Panc1 (cell line): ENCODE measurements around the gene ELMO1. TPM values are rescaled to one million over a fixed set of nuclear protein-coding genes. Genes with fewer than 3 reads are reported as not detected.

Experiments used
- ATAC-seq: fragments of 200-7000 bp; cut with Tn5 transposase; 2 replicates; pipeline ENCODE4 v1.9.1; 2020; ENCODE audit warnings: mild to moderate bottlenecking, moderate library complexity
- BruUV-seq: library from RNA; stranded (reverse); fragments of 400-500 nt; replicated peaks from 2 replicates; lab custom pipeline; 2021; lab: Mats Ljungman, UMichigan
- CTCF ChIA-PET: fragments of 300-600 bp; sonication (Branson Sonifier 250); formaldehyde crosslinking; loops from one replicate; lab custom pipeline; 2022; ENCODE audit warnings: antibody characterized with exemption; lab: Charles Lee
- POLR2A ChIA-PET: fragments of 300-600 bp; sonication (Branson Sonifier 250); formaldehyde crosslinking; loops from one replicate; lab custom pipeline; 2022; ENCODE audit warnings: antibody characterized with exemption; lab: Charles Lee
- DNase-seq: peaks from one replicate; pipeline ENCODE4 v3.0.0-alpha.2; 2010; ENCODE audit warnings: low read depth, low spot score
- H3K27ac ChIP-seq: 2 replicates; pipeline ENCODE4 v1.5.1; 2011; ENCODE audit warnings: mild to moderate bottlenecking, low read length, inconsistent platforms
- H3K27me3 ChIP-seq: fragments of 200-500 bp; sonication (Bioruptor generic); 2 replicates; pipeline ENCODE4 v1.6.0; 2014; ENCODE audit warnings: low read length, inconsistent platforms; ENCODE audit not compliant: control insufficient read depth, insufficient read depth
- H3K36me3 ChIP-seq: fragments of 200-500 bp; sonication (Bioruptor generic); 2 replicates; pipeline ENCODE4 v1.5.1; 2014; ENCODE audit warnings: inconsistent platforms, mild to moderate bottlenecking, low read length, moderate library complexity; ENCODE audit not compliant: control insufficient read depth, insufficient read depth
- H3K4me1 ChIP-seq: 2 replicates; pipeline ENCODE4 v1.5.1; 2011; ENCODE audit warnings: inconsistent platforms, mild to moderate bottlenecking, low read length, moderate library complexity; ENCODE audit not compliant: control insufficient read depth, insufficient read depth
- H3K4me3 ChIP-seq, 2 experiments: 2 replicates each; pipeline ENCODE4 v1.5.1; 2011 to 2012; ENCODE audit warnings: low read depth in 2 of 2, low read length in 2 of 2, mild to moderate bottlenecking in 2 of 2, inconsistent platforms in 1 of 2, moderate library complexity in 1 of 2
- H3K9me3 ChIP-seq: fragments of 200-500 bp; sonication (Bioruptor generic); 2 replicates; pipeline ENCODE4 v1.5.1; 2014; ENCODE audit warnings: low read depth, mild to moderate bottlenecking, inconsistent platforms, low read length, moderate library complexity; ENCODE audit not compliant: control insufficient read depth, insufficient read depth
- CTCF ChIP-seq: fragments of 450-650 bp; IDR thresholded peaks from 2 replicates; pipeline ENCODE4 v1.5.1; 2017; ENCODE audit warnings: mild to moderate bottlenecking
- POLR2AphosphoS5 ChIP-seq: IDR thresholded peaks from 2 replicates; pipeline ENCODE4 v1.6.1; 2012; ENCODE audit warnings: mild to moderate bottlenecking, low read depth, low read length, moderate library complexity
- SIN3A ChIP-seq: IDR thresholded peaks from 2 replicates; pipeline ENCODE4 v1.6.1; 2012; ENCODE audit warnings: low read depth, mild to moderate bottlenecking, low read length, moderate library complexity, borderline replicate concordance; ENCODE audit not compliant: insufficient read depth
- TCF7L2 ChIP-seq: IDR thresholded peaks from 2 replicates; pipeline ENCODE4 v1.6.1; 2011; ENCODE audit warnings: mild to moderate bottlenecking, low read depth, low read length, inconsistent platforms
- in situ Hi-C: cut with HindIII; loops from 2 replicates; pipeline ENCODE4 v1.10.0; 2016; ENCODE audit warnings: low sequenced_read_pairs, low pct_unique_long_range_greater_than_20kb
- intact Hi-C: fragments of 100-400 bp; cut with micrococcal nuclease; formaldehyde crosslinking; loops from one replicate; pipeline ENCODE4 v1.10.0; 2022; ENCODE audit not compliant: unreplicated experiment
- total RNA-seq: library from RNA; stranded (reverse); gene quantifications from one replicate; pipeline ENCODE4 v1.2.1, GENCODE V29; 2021; ENCODE audit not compliant: unreplicated experiment
- TF ChIP-seq, protein P1 (sequence below), 2 experiments: IDR thresholded peaks; 2 replicates each; pipeline ENCODE4 v1.6.1; 2011 to 2012; ENCODE audit warnings: low read depth in 2 of 2, control low read depth in 1 of 2, low read length in 1 of 2, mild to moderate bottlenecking in 1 of 2, moderate library complexity in 1 of 2; ENCODE audit not compliant: insufficient read depth in 1 of 2

The ELMO1 gene
- total RNA-seq, 1 experiment from 2014 or later: 0.80 TPM

DNA sequence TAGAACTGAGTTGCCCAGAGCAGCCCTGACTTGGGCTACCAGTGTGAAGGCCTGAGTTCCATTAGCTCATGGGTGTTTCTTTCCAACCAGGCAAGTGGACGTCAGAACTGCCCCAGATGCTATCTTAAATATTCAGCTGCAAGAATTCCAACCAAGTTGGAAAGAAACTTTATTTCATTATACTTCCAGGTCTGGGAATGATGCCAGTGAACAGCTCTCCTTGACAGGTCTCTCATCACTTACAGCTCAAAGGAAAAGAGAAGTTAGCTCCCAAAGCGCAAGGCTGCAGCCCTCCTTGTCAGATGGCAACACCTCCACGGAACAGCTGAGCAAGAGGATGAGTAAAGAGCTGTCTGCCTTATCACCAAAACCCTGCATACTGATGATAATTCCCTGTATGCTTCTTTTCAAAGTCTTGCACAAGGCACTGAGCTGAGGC is 468.8 kb downstream of the ELMO1 start:
- no peaks in the 10 kb centered on the region for H3K27me3 ChIP-seq
- CTCF ChIA-PET: interaction anchor here (0.6 kb wide), 2 partner anchors 112 to 332 kb away, joined by 3 to 6 read pairs; no protein-coding TSS in a partner anchor
- TF ChIP-seq SIN3A (no peak), TCF7L2 (no peak), POLR2AphosphoS5 (no peak), CTCF (no peak)
- TF ChIP-seq, protein P1, sequence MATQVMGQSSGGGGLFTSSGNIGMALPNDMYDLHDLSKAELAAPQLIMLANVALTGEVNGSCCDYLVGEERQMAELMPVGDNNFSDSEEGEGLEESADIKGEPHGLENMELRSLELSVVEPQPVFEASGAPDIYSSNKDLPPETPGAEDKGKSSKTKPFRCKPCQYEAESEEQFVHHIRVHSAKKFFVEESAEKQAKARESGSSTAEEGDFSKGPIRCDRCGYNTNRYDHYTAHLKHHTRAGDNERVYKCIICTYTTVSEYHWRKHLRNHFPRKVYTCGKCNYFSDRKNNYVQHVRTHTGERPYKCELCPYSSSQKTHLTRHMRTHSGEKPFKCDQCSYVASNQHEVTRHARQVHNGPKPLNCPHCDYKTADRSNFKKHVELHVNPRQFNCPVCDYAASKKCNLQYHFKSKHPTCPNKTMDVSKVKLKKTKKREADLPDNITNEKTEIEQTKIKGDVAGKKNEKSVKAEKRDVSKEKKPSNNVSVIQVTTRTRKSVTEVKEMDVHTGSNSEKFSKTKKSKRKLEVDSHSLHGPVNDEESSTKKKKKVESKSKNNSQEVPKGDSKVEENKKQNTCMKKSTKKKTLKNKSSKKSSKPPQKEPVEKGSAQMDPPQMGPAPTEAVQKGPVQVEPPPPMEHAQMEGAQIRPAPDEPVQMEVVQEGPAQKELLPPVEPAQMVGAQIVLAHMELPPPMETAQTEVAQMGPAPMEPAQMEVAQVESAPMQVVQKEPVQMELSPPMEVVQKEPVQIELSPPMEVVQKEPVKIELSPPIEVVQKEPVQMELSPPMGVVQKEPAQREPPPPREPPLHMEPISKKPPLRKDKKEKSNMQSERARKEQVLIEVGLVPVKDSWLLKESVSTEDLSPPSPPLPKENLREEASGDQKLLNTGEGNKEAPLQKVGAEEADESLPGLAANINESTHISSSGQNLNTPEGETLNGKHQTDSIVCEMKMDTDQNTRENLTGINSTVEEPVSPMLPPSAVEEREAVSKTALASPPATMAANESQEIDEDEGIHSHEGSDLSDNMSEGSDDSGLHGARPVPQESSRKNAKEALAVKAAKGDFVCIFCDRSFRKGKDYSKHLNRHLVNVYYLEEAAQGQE (IDR thresholded peaks at IDR 0.05; ENCODE audit: insufficient read depth in 1 of 2, low read depth in 2 of 2, low read length in 1 of 2): no peak
- BruUV-seq: no TSS peak
- H3K4me3 ChIP-seq: no peak overlapping the region
- no peaks in the 10 kb centered on the region for H3K4me1 ChIP-seq
- POLR2A ChIA-PET: no interaction called here
- intact Hi-C loops: no loop called here
- DNase-seq: no peak
- H3K27ac ChIP-seq: no peak overlapping the region
- no peak for ATAC-seq
- H3K9me3 ChIP-seq: no peaks in the 10 kb centered on the region
- in situ Hi-C loops: no loop called here
- H3K36me3 ChIP-seq: no peaks in the 10 kb centered on the region

GRCh38 chr7:36978461-36978860 is 470.2 kb downstream of the ELMO1 start:
- intact Hi-C loops (no loop called here), in situ Hi-C loops (no loop called here)
- BruUV-seq: no TSS peak
- DNase-seq: no peak
- H3K4me3 ChIP-seq: no peak overlapping the region
- H3K4me1 ChIP-seq: no peaks in the 10 kb centered on the region
- TF ChIP-seq CTCF (no peak), POLR2AphosphoS5 (no peak), TCF7L2 (no peak), SIN3A (no peak)
- TF ChIP-seq, protein P1 (IDR thresholded peaks at IDR 0.05; ENCODE audit: insufficient read depth in 1 of 2, low read depth in 2 of 2, low read length in 1 of 2): no peak
- H3K9me3 ChIP-seq: no peaks in the 10 kb centered on the region
- H3K27me3 ChIP-seq: no peaks in the 10 kb centered on the region
- ATAC-seq: no peak
- no peak overlapping the region; the same call in 1 of the 2 replicates for H3K27ac ChIP-seq
- ChIA-PET CTCF (no interaction called here), POLR2A (no interaction called here)
- H3K36me3 ChIP-seq: no peaks in the 10 kb centered on the region
